AG08395 (cell line): ENCODE measurements around the gene ZNF593.

Experiments
- DNase-seq: peaks from one replicate; pipeline ENCODE4 v3.0.0; 2012; ENCODE audit warnings: mixed read lengths, low spot score

Gene ZNF593

GRCh38 chr1:26169198-26169554 is 532 bp upstream of the ZNF593 start:
- DNase-seq, result no peak

GRCh38 chr1:26170472-26170821 is 739 bp downstream of the ZNF593 start:
- no peak for DNase-seq

- no peak for DNase-seq
Observed at GRCh38 chr1:26171084-26172072, 1.7 kb downstream of the ZNF593 start, which contains the start of gene ZNF593OS. Gene ZNF593OS (minus strand): TSS chr1:26171832. CDS start chr1:26171661, 171 bp downstream.

- no peak for DNase-seq
Observed at GRCh38 chr1:26175346-26175745, 5.6 kb downstream of the ZNF593 start.

- no peak for DNase-seq
Observed at GRCh38 chr1:26177182-26177684, 7.5 kb downstream of the ZNF593 start, which contains the start of gene CNKSR1. Gene CNKSR1 (plus strand): TSS chr1:26177491. CDS start chr1:26177548, 57 bp downstream.

- no peak for DNase-seq
Observed at GRCh38 chr1:26180010-26180506, 10.3 kb downstream of the ZNF593 start.

GRCh38 chr1:26181586-26182382 is 12.1 kb downstream of the ZNF593 start:
- DNase-seq, result no peak

GRCh38 chr1:26182383-26182696 is 12.6 kb downstream of the ZNF593 start:
- no peak for DNase-seq

- DNase-seq, result no peak
Observed at GRCh38 chr1:26184086-26184485, 14.4 kb downstream of the ZNF593 start.

GRCh38 chr1:26184883-26185282 is 15.2 kb downstream of the ZNF593 start:
- no peak for DNase-seq

- DNase-seq, result no peak
Observed at GRCh38 chr1:26187882-26188281, 18.2 kb downstream of the ZNF593 start.

- DNase-seq, result no peak
Observed at GRCh38 chr1:26188477-26188876, 18.8 kb downstream of the ZNF593 start.

- no peak for DNase-seq
Observed at GRCh38 chr1:26189331-26189730, 19.6 kb downstream of the ZNF593 start.

GRCh38 chr1:26189751-26190275 is 20.1 kb downstream of the ZNF593 start:
- no peak for DNase-seq

GRCh38 chr1:26190373-26190987 is 20.8 kb downstream of the ZNF593 start, which contains the start of gene CATSPER4:
Gene CATSPER4 (plus strand): TSS chr1:26190602. CDS start chr1:26190628, 26 bp downstream.
- DNase-seq, result peak; percentile 35

- DNase-seq, result no peak
Observed at GRCh38 chr1:26191739-26192138, 22.0 kb downstream of the ZNF593 start.

- no peak for DNase-seq
Observed at GRCh38 chr1:26195805-26196204, 26.1 kb downstream of the ZNF593 start.

- no peak for DNase-seq
Observed at GRCh38 chr1:26197301-26197700, 27.6 kb downstream of the ZNF593 start.

- no peak for DNase-seq
Observed at GRCh38 chr1:26197813-26198212, 28.1 kb downstream of the ZNF593 start.

- no peak for DNase-seq
Observed at GRCh38 chr1:26200413-26200812, 30.7 kb downstream of the ZNF593 start.

GRCh38 chr1:26203642-26204318 is 34.1 kb downstream of the ZNF593 start:
- no peak for DNase-seq
